ENCODE data around the gene AP1M1. TPM values are rescaled to one million over a fixed set of nuclear protein-coding genes. Genes with fewer than 3 reads are reported as not detected.

AP1M1 gene
- total and polyA plus RNA-seq, 2 donors (not counting 1 experiment from before 2014, with no cell fraction given): 94.4 to 113 TPM

DNA sequence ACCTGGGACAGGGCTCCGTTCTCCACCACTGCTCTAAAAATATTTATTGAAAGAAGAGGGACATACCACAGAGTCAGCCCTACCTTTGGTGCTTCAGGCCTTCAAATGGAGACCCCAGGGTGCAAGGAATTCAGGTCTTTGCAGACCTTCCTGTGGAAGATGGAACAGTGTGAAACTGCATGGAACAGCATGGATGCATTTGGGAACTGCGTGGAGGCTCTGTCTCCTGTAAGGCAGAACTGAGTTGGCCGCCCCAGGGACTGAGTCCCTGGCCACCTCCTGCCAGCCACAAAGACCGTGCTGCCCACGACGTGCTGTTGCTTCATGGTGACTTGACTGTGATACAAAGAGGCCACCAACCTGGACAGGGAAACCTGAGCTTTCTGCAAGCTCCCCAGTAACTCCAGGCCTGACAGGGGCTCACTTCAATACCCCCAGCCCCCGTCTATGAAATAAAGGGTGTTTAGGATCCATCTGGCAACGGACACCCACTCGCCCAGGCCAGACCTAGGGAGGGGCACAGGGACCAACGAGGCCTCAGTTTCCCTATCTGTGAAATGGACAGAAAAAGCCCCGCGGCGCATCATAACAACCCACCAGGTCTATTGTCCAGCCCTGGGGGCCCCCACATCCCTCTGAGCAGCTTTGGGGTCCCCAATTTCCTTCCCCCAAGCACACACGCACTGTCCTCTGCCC, 68.3 kb downstream of the AP1M1 start:
- Histone ChIP-seq H3K36me3 (ENCODE audit: control insufficient read depth, insufficient read depth, low read length) (no peaks in the 10 kb centered on the region), H3K9ac (ENCODE audit: insufficient read depth, low read length) (no peak overlapping the region), H3K4me3 (replicated peaks in 1 of 4; ENCODE audit: control extremely low read depth in 1 of 4, insufficient read depth in 1 of 4, low read depth in 3 of 4, low read length in 4 of 4) (no peak overlapping the region), H3K27me3 (ENCODE audit: control insufficient read depth, insufficient read depth, low read length) (peaks cover 4% of the 10 kb centered on the region), H3K27ac (ENCODE audit: insufficient read depth, low read length) (no peak overlapping the region), H3K79me2 (ENCODE audit: control insufficient read depth, insufficient read depth, low read length) (no peaks in the 10 kb centered on the region), H3K9me3 (ENCODE audit: control insufficient read depth, insufficient read depth, low read depth, low read length) (no peaks in the 10 kb centered on the region), H4K20me1 (ENCODE audit: control insufficient read depth, extremely low read depth, insufficient read depth, low read length) (no peaks in the 10 kb centered on the region), H3K4me1 (ENCODE audit: control insufficient read depth, extremely low read depth, insufficient read depth, low read length) (no peaks in the 10 kb centered on the region), H3K4me2 (ENCODE audit: extremely low read depth, insufficient read depth, low read length) (no peak overlapping the region), H2AFZ (ENCODE audit: low read length) (no peak overlapping the region)
- TF ChIP-seq EZH2 (IDR thresholded peaks at IDR 0.05; ENCODE audit: low read length, missing control alignments): no peak
- TF ChIP-seq, protein P1, sequence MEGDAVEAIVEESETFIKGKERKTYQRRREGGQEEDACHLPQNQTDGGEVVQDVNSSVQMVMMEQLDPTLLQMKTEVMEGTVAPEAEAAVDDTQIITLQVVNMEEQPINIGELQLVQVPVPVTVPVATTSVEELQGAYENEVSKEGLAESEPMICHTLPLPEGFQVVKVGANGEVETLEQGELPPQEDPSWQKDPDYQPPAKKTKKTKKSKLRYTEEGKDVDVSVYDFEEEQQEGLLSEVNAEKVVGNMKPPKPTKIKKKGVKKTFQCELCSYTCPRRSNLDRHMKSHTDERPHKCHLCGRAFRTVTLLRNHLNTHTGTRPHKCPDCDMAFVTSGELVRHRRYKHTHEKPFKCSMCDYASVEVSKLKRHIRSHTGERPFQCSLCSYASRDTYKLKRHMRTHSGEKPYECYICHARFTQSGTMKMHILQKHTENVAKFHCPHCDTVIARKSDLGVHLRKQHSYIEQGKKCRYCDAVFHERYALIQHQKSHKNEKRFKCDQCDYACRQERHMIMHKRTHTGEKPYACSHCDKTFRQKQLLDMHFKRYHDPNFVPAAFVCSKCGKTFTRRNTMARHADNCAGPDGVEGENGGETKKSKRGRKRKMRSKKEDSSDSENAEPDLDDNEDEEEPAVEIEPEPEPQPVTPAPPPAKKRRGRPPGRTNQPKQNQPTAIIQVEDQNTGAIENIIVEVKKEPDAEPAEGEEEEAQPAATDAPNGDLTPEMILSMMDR (conservative IDR thresholded peaks at IDR 0.05 in 1 of 2, IDR thresholded peaks at IDR 0.05 in 1 of 2; ENCODE audit: low read depth in 1 of 2, low read length in 2 of 2): no peak
- DNase-seq (ENCODE audit: low read depth in 2 of 2): no peak

DNA sequence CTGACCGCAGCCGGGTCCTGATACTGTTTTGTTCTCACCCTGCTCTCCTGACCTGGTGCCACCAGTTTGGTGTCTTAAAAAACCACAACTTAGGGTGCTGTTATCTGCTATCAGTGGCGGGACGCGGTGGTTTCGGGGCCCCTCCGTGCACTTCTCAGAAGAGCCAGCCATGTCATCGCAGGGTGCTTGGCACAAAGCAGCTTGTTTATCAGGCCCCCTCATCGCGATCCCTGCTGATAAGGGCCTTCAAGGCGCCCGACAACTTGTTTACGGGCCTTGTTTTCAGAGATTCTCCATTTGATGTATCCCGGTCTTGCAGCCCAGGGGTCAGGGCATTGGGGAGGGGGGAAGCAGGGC, 68.9 kb downstream of the AP1M1 start:
- H3K36me3 ChIP-seq (ENCODE audit: control insufficient read depth, insufficient read depth, low read length): no peaks in the 10 kb centered on the region

DNA sequence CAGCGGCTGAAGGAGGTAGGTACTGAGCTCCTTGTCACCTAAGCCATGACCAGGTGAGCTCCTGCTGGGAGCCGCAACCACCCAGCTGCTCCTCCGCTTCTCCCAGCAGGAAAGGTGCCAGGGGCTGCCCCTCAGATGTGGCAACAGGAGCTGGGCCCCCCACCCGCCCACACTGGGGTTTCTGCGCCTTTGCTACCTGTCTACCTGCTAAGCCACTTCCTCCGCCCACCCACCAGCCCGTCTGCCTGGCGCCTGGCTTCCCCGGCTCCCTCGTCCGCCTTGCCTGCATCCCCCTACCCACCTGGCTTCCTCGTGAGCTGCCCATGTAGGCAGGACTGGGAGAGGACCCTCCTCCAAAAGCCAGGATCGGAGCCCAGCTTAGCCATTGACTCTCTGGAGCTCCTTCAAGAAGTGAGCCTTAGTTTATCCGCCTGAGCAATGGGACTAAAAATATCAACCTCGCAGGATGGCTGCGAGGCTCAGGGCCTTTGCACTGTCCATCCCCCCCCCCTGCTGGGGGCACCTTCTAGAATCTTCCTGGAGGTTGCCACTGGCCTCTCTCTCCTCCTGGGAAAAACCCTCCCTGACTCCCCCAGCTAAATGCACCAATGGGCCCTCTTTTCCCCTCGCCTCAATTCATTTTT, 71.1 kb downstream of the AP1M1 start:
- Histone ChIP-seq H4K20me1 (ENCODE audit: control insufficient read depth, extremely low read depth, insufficient read depth, low read length) (no peaks in the 10 kb centered on the region), H3K27ac (ENCODE audit: insufficient read depth, low read length) (no peak overlapping the region), H2AFZ (ENCODE audit: low read length) (no peak overlapping the region), H3K27me3 (ENCODE audit: control insufficient read depth, insufficient read depth, low read length) (no peaks in the 10 kb centered on the region), H3K4me1 (ENCODE audit: control insufficient read depth, extremely low read depth, insufficient read depth, low read length) (no peaks in the 10 kb centered on the region), H3K9me3 (ENCODE audit: control insufficient read depth, insufficient read depth, low read depth, low read length) (no peaks in the 10 kb centered on the region), H3K79me2 (ENCODE audit: control insufficient read depth, insufficient read depth, low read length) (no peaks in the 10 kb centered on the region), H3K4me2 (ENCODE audit: extremely low read depth, insufficient read depth, low read length) (no peak overlapping the region), H3K36me3 (ENCODE audit: control insufficient read depth, insufficient read depth, low read length) (no peaks in the 10 kb centered on the region), H3K9ac (ENCODE audit: insufficient read depth, low read length) (no peak overlapping the region), H3K4me3 (replicated peaks in 1 of 4; ENCODE audit: control extremely low read depth in 1 of 4, insufficient read depth in 1 of 4, low read depth in 3 of 4, low read length in 4 of 4) (no peak overlapping the region)
- no peak for TF ChIP-seq EZH2 (IDR thresholded peaks at IDR 0.05; ENCODE audit: low read length, missing control alignments)
- TF ChIP-seq, protein P1 (conservative IDR thresholded peaks at IDR 0.05 in 1 of 2, IDR thresholded peaks at IDR 0.05 in 1 of 2; ENCODE audit: low read depth in 1 of 2, low read length in 2 of 2): no peak
- no peak for DNase-seq (ENCODE audit: low read depth in 2 of 2)

More for the DNA sequence above, 68.9 kb downstream of the AP1M1 start:
- Histone ChIP-seq H3K4me3 (replicated peaks in 1 of 4; ENCODE audit: control extremely low read depth in 1 of 4, insufficient read depth in 1 of 4, low read depth in 3 of 4, low read length in 4 of 4) (no peak overlapping the region), H3K4me2 (ENCODE audit: extremely low read depth, insufficient read depth, low read length) (no peak overlapping the region), H3K27ac (ENCODE audit: insufficient read depth, low read length) (no peak overlapping the region), H2AFZ (ENCODE audit: low read length) (no peak overlapping the region), H3K27me3 (ENCODE audit: control insufficient read depth, insufficient read depth, low read length) (peaks cover 4% of the 10 kb centered on the region), H3K9ac (ENCODE audit: insufficient read depth, low read length) (no peak overlapping the region), H3K9me3 (ENCODE audit: control insufficient read depth, insufficient read depth, low read depth, low read length) (no peaks in the 10 kb centered on the region), H3K4me1 (ENCODE audit: control insufficient read depth, extremely low read depth, insufficient read depth, low read length) (no peaks in the 10 kb centered on the region), H4K20me1 (ENCODE audit: control insufficient read depth, extremely low read depth, insufficient read depth, low read length) (no peaks in the 10 kb centered on the region), H3K79me2 (ENCODE audit: control insufficient read depth, insufficient read depth, low read length) (no peaks in the 10 kb centered on the region)
- no peak for DNase-seq (ENCODE audit: low read depth in 2 of 2)
- TF ChIP-seq, protein P1 (conservative IDR thresholded peaks at IDR 0.05 in 1 of 2, IDR thresholded peaks at IDR 0.05 in 1 of 2; ENCODE audit: low read depth in 1 of 2, low read length in 2 of 2): no peak
- TF ChIP-seq EZH2 (IDR thresholded peaks at IDR 0.05; ENCODE audit: low read length, missing control alignments): no peak

Measured in fibroblast of lung (primary cell).